Trophoblast cell (in vitro differentiated cells and primary cell): Measurements from ENCODE around the gene TMEM260. TPM values are rescaled to one million over a fixed set of nuclear protein-coding genes. Genes with fewer than 3 reads are reported as not detected.

Source experiments
- DNase-seq, 2 donors: peaks; one replicate each; pipeline ENCODE4 v3.0.0-alpha.2; 2016
- H2AFZ ChIP-seq: 2 replicates; pipeline ENCODE4 v1.6.1; 2013; ENCODE audit warnings: low read length, moderate library complexity, mild to moderate bottlenecking; ENCODE audit not compliant: insufficient read depth, poor library complexity
- H2AK5ac ChIP-seq: 2 replicates; pipeline ENCODE4 v1.6.1; 2013; ENCODE audit warnings: mild to moderate bottlenecking, low read length
- H2BK120ac ChIP-seq: 2 replicates; pipeline ENCODE4 v1.6.1; 2013; ENCODE audit warnings: low read length, mild to moderate bottlenecking, moderate library complexity; ENCODE audit not compliant: insufficient read depth, poor library complexity
- H2BK12ac ChIP-seq: 2 replicates; pipeline ENCODE4 v1.6.1; 2013; ENCODE audit warnings: mild to moderate bottlenecking, low read length, moderate library complexity
- H2BK5ac ChIP-seq: 2 replicates; pipeline ENCODE4 v1.6.1; 2013; ENCODE audit warnings: low read length, low read depth, moderate library complexity, mild to moderate bottlenecking; ENCODE audit not compliant: poor library complexity
- H3K14ac ChIP-seq: 2 replicates; pipeline ENCODE4 v1.6.1; 2013; ENCODE audit warnings: mild to moderate bottlenecking, low read length
- H3K18ac ChIP-seq: 2 replicates; pipeline ENCODE4 v1.6.1; 2013; ENCODE audit warnings: mild to moderate bottlenecking, low read length
- H3K23ac ChIP-seq: 2 replicates; pipeline ENCODE4 v1.6.1; 2013; ENCODE audit warnings: low read length
- H3K27ac ChIP-seq: 2 replicates; pipeline ENCODE4 v1.5.1; 2013; ENCODE audit warnings: low read depth, mild to moderate bottlenecking, inconsistent platforms, low read length, moderate library complexity
- H3K27me3 ChIP-seq: 2 replicates; pipeline ENCODE4 v1.6.1; 2013; ENCODE audit warnings: inconsistent platforms, mild to moderate bottlenecking, low read length, moderate library complexity; ENCODE audit not compliant: insufficient read depth
- H3K36me3 ChIP-seq, 2 experiments: 1 replicate in 1 of 2; 2 replicates in 1 of 2; pipeline ENCODE4 v1.6.1; 2013; ENCODE audit warnings: low read length in 2 of 2, mild to moderate bottlenecking in 2 of 2, moderate library complexity in 1 of 2; ENCODE audit not compliant: insufficient read depth in 2 of 2, control insufficient read depth in 1 of 2
- H3K4ac ChIP-seq: 2 replicates; pipeline ENCODE4 v1.6.1; 2013; ENCODE audit warnings: low read depth, mild to moderate bottlenecking, low read length, moderate library complexity
- H3K4me1 ChIP-seq, 2 experiments: 1 replicate in 1 of 2; 2 replicates in 1 of 2; pipeline ENCODE4 v1.6.1; 2013; ENCODE audit warnings: low read length in 2 of 2, mild to moderate bottlenecking in 2 of 2, moderate library complexity in 1 of 2; ENCODE audit not compliant: insufficient read depth in 2 of 2, control insufficient read depth in 1 of 2
- H3K4me2 ChIP-seq: 2 replicates; pipeline ENCODE4 v1.6.1; 2013; ENCODE audit warnings: inconsistent platforms, mild to moderate bottlenecking, low read length, moderate library complexity
- H3K4me3 ChIP-seq: 2 replicates; pipeline ENCODE4 v1.5.1; 2013; ENCODE audit warnings: mild to moderate bottlenecking, low read depth, low read length, inconsistent platforms
- H3K79me1 ChIP-seq: one replicate; pipeline ENCODE4 v1.6.1; 2013; ENCODE audit warnings: low read length
- H3K79me2 ChIP-seq: 2 replicates; pipeline ENCODE4 v1.6.1; 2013; ENCODE audit warnings: low read length, mild to moderate bottlenecking; ENCODE audit not compliant: control insufficient read depth, insufficient read depth, poor library complexity
- H3K9ac ChIP-seq: 2 replicates; pipeline ENCODE4 v1.6.1; 2013; ENCODE audit warnings: mild to moderate bottlenecking, low read length
- H3K9me3 ChIP-seq: 2 replicates; pipeline ENCODE4 v1.6.1; 2013; ENCODE audit warnings: low read depth, mild to moderate bottlenecking, control low read depth, inconsistent platforms, low read length; ENCODE audit not compliant: insufficient read depth
- H4K12ac ChIP-seq: 2 replicates; pipeline ENCODE4 v1.6.1; 2013; ENCODE audit warnings: low read depth, mild to moderate bottlenecking, low read length, moderate library complexity
- H4K8ac ChIP-seq: 2 replicates; pipeline ENCODE4 v1.6.1; 2013; ENCODE audit warnings: low read depth, mild to moderate bottlenecking, low read length, moderate library complexity
- H4K91ac ChIP-seq: one replicate; pipeline ENCODE4 v1.6.1; 2013; ENCODE audit warnings: low read depth, mild to moderate bottlenecking, low read length, moderate library complexity
- WGBS: extraction: QIAGEN DNeasy Blood & Tissue Kit; methylation state at CpG from one replicate; pipeline ENCODE4 v1.1.7; 2013; ENCODE audit warnings: missing lambda C conversion rate; ENCODE audit not compliant: insufficient read length, insufficient coverage; ENCODE audit errors: extremely low coverage; 5-methylcytosine and 5-hydroxymethylcytosine counted together
- polyA plus RNA-seq: library from polyadenylated mRNA; stranded (reverse); fragments of 200-250 nt; gene quantifications from 2 replicates; pipeline ENCODE4 v1.2.3, GENCODE V29; 2013

TMEM260 gene
- polyA plus RNA-seq: 16.3 and 17.4 TPM in 2 replicates

DNA sequence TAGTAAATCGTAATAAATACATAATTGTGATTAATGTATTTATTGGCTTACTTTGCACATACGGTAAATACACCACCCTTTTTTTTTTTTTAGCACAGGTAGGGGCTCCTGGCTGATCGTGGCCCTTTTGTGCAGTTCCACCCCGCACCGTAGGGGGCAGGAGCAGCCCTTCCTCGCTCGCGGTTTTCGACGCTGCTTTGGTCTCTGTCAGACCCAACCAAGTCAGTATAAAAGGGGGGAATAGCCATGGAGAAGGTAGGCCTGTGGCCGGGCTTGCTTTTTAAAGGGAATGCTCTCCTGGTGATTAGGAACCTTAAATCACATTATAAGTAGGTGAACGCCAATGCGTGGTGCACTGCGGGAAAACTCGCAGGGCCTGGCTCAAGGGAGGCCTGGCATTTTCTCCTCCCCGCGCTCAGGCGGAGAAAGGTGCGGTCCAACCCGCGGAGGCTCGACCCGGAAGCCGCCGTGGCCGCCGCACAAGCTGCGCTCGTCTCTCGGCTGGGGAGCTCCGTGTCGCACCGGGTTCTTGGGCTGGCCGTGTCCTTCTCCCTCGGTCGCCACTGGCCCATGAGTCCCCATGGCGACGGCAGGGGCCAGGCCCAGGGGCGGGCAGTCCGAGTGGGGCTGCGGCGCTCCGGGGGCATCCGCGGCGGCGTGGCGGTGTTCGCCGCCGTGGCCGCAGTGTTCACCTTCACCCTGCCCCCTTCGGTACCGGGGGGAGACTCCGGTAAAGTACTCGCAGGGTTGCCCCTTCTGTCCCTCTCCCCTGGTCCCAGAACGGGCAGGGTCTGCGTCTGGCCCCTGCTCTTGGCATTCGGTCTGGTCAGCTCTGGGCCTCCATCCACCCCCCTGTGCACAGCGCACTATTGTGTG is at the start of gene TMEM260:
TMEM260 (plus strand) TSS at position 454 of the 876 bp plus-strand sequence; CDS start at position 571, 117 bp downstream.
- Histone ChIP-seq H3K4me2 (peak within 1 kb of the TSS; percentile 57), H3K27ac (no peak within 1 kb of the TSS), H3K4me1 (peaks cover 3 to 6% of the 10 kb centered on the region in 2 experiments), H2AFZ (peak within 1 kb of the TSS; percentile 100), H2BK120ac (peak within 1 kb of the TSS; percentile 98), H3K4ac (peak within 1 kb of the TSS; percentile 95), H4K8ac (peak within 1 kb of the TSS; percentile 99), H4K12ac (peak within 1 kb of the TSS; percentile 99), H3K14ac (peak within 1 kb of the TSS; percentile 98), H3K27me3 (no peaks in the 10 kb centered on the region), H2BK12ac (peak within 1 kb of the TSS; percentile 25), H3K79me2 (peaks cover 10% of the 10 kb centered on the region), H3K9ac (peak within 1 kb of the TSS; percentile 94), H2BK5ac (peak within 1 kb of the TSS; percentile 91), H3K79me1 (peaks cover 8% of the 10 kb centered on the region), H3K23ac (no peak within 1 kb of the TSS), H3K36me3 (no peaks in the 10 kb centered on the region), H3K9me3 (no peaks in the 10 kb centered on the region), H4K91ac (peak within 1 kb of the TSS; percentile 80), H2AK5ac (peak within 1 kb of the TSS; percentile 44), H3K18ac (peak within 1 kb of the TSS; percentile 98), H3K4me3 (peak within 1 kb of the TSS; percentile 99)
- no CpG with 5 or more reads among the region's 60 CpGs for WGBS
- DNase-seq: peak; percentile 87 to 98

GRCh38 chr14:56532546-56532945 is 47.1 kb upstream of the TMEM260 start:
- H3K4me2 ChIP-seq: no peak overlapping the region
- no peaks in the 10 kb centered on the region for H3K27me3 ChIP-seq
- no CpG with 5 or more reads among the region's 7 CpGs for WGBS
- H3K23ac ChIP-seq: no peak overlapping the region
- no peak overlapping the region for H4K8ac ChIP-seq
- no peaks in the 10 kb centered on the region for H3K4me1 ChIP-seq
- no peak overlapping the region for H3K4ac ChIP-seq
- no peak overlapping the region for H2BK12ac ChIP-seq
- no peaks in the 10 kb centered on the region for H3K79me2 ChIP-seq
- no peaks in the 10 kb centered on the region for H3K36me3 ChIP-seq
- no peak overlapping the region for H3K4me3 ChIP-seq
- H3K27ac ChIP-seq: no peak overlapping the region
- no peak overlapping the region for H2BK120ac ChIP-seq
- no peak overlapping the region for H2BK5ac ChIP-seq
- H3K9me3 ChIP-seq: no peaks in the 10 kb centered on the region
- no peaks in the 10 kb centered on the region for H3K79me1 ChIP-seq
- no peak overlapping the region for H3K18ac ChIP-seq
- no peak overlapping the region for H2AFZ ChIP-seq
- no peak for DNase-seq
- H2AK5ac ChIP-seq: no peak overlapping the region
- H4K91ac ChIP-seq: no peak overlapping the region
- no peak overlapping the region for H4K12ac ChIP-seq
- H3K9ac ChIP-seq: no peak overlapping the region
- no peak overlapping the region for H3K14ac ChIP-seq

- no peak overlapping the region for H3K4me3 ChIP-seq
- H2BK12ac ChIP-seq: no peak overlapping the region
- no peak overlapping the region for H3K27ac ChIP-seq
- H4K8ac ChIP-seq: no peak overlapping the region
- H3K18ac ChIP-seq: no peak overlapping the region
- no peaks in the 10 kb centered on the region for H3K79me1 ChIP-seq
- H3K4ac ChIP-seq: no peak overlapping the region
- H3K9ac ChIP-seq: no peak overlapping the region
- H3K4me1 ChIP-seq: no peaks in the 10 kb centered on the region
- H3K36me3 ChIP-seq: no peaks in the 10 kb centered on the region
- no peak overlapping the region for H3K4me2 ChIP-seq
- no peaks in the 10 kb centered on the region for H3K9me3 ChIP-seq
- no peak overlapping the region for H2BK5ac ChIP-seq
- no peak overlapping the region for H3K23ac ChIP-seq
- no peak overlapping the region for H4K91ac ChIP-seq
- H3K79me2 ChIP-seq: no peaks in the 10 kb centered on the region
- no peaks in the 10 kb centered on the region for H3K27me3 ChIP-seq
- no CpG with 5 or more reads among the region's 10 CpGs for WGBS
- H2AFZ ChIP-seq: no peak overlapping the region
- no peak overlapping the region for H2AK5ac ChIP-seq
- H2BK120ac ChIP-seq: no peak overlapping the region
- DNase-seq: no peak
- H4K12ac ChIP-seq: no peak overlapping the region
- no peak overlapping the region for H3K14ac ChIP-seq
Observed at GRCh38 chr14:56534656-56535055, 44.9 kb upstream of the TMEM260 start.

DNA sequence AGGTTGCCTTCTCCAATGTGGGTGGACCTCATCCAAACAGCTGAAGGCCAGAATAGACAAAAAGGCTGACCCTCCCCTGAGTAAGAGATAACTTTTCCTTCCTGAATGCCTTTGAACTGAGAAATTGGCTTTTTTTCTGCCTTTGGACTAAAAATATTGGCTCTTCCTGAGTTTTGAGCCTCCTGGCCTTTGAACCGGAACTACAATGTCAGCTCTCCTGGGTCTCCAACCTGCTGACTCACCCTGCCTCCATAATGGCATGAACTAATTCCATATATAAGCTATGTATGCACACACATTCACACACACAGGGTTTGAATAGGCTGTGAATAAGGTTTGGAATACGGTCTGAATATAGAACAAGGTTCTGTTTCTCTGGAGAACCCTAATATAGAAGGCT is 39.7 kb upstream of the TMEM260 start:
- no peak overlapping the region for H2AK5ac ChIP-seq
- no peak overlapping the region for H4K91ac ChIP-seq
- H3K9ac ChIP-seq: no peak overlapping the region
- H3K4ac ChIP-seq: no peak overlapping the region
- DNase-seq: no peak
- no peak overlapping the region for H4K8ac ChIP-seq
- H3K4me2 ChIP-seq: no peak overlapping the region
- no peak overlapping the region for H3K18ac ChIP-seq
- no peak overlapping the region for H3K4me3 ChIP-seq
- H3K14ac ChIP-seq: no peak overlapping the region
- no peaks in the 10 kb centered on the region for H3K9me3 ChIP-seq
- no peaks in the 10 kb centered on the region for H3K79me2 ChIP-seq
- no peak overlapping the region for H4K12ac ChIP-seq
- no peak overlapping the region for H3K23ac ChIP-seq
- H2AFZ ChIP-seq: no peak overlapping the region
- H3K79me1 ChIP-seq: no peaks in the 10 kb centered on the region
- H3K4me1 ChIP-seq: no peaks in the 10 kb centered on the region
- whole genome bisulfite sequencing: no CpG with 5 or more reads among the region's 2 CpGs
- no peaks in the 10 kb centered on the region for H3K36me3 ChIP-seq
- no peak overlapping the region for H2BK5ac ChIP-seq
- no peak overlapping the region for H2BK12ac ChIP-seq
- no peaks in the 10 kb centered on the region for H3K27me3 ChIP-seq
- no peak overlapping the region for H2BK120ac ChIP-seq
- no peak overlapping the region for H3K27ac ChIP-seq
